NCI-H2029 treated with DMSO at 0.1 percent for 48 hours (cell line): Measurements from ENCODE around the gene MKNK1.

Experiments
- DNase-seq: peaks from one replicate; lab custom pipeline; 2025; lab: John Stamatoyannopoulos, UW

The MKNK1 gene

DNA sequence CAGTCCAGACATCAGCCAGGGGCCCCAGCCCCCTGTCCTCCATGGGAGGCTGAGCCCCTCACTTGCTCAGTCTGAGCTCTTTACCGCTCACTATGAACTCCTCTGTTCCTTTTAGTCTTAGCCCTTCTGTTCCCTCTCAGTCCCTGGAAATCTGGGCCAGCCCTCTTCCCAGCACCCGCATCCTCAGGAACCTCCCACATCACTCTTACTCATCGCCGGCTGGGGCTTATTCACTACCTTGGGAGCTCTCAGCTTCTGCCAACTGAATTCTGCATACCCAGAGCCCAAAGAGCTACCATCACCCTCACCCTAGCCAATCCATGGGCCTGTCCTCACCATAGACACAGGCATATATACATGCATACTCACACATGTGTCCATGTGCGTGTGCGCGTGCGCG, 64.1 kb downstream of the MKNK1 start:
- DNase-seq: no peak

DNA sequence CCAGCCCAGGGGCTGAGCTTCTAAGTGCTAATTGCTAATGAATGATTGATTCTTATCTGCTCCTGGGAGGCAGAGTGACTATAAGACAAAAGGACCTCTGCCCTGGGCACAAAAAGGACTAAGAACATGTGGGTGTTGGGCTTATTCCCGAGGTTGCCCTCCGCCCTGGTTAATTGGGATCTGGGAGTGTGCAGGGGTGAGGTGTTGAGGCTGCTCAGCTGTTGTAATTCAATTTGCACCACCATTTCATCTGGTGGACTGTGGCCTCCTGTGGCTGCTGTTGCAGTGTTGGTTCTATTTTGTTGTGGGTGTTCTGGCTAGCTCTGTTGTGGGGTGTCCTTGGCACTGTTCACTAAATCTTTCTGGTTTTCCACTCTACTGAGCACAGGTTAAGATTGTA, 65.9 kb downstream of the MKNK1 start:
- DNase-seq: no peak

DNA sequence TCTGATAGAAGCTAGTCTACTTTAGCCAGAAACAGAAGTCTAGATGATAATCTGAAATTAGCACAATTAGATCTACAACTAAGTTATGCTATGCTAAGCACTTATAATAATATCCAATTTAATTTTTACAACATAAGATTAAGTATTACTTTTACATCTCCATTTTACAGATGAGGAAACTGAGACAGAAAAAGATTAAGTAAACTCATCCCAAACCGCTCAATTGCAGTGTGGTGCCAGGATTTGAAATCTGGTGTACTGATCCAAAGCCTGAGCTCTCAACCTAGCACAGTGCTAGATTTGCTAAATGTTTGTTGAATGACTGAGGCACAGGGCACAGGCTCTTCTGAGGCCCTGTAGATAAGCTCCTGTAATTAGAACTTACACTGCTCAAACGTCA, 66.4 kb downstream of the MKNK1 start:
- DNase-seq: no peak

DNA sequence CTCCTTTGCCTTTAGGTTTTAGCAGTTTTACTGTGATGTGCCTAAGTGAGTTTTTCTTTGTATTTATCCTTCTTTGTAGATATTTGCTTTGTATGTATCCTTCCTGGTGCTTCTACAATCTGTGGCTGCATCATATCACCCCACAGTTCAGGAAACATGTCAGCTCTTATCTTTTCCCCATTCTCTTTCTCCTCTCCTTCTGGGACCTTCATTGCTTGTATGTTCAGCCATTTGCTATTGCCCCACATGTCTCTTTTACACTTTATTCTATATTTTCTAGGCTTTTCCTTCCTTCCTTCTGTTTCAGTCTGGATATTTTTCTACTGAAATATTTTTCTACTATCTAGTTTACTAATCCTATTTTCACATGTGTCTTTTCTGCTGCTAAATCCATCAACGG, 67.5 kb downstream of the MKNK1 start:
- DNase-seq: no peak

DNA sequence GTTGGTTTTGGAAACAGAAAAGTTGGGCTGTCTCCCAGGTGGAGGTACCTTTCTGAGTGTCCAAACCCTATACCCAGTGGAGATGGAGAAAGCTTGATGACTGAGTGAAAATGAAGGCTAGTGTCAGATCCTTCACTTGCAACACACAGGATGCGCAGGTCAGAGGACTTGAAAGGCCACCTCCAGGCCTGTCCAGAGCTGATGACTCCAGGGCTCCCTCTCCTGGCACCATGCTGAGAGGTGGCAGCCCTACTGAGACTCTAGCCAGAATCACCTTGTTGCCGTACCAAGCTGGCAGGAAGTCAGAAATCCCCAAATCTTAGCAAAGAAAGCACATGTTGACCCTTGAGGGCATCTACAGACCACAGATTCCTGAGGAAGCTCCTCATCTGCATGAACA, 69.0 kb downstream of the MKNK1 start:
- no peak for DNase-seq

DNA sequence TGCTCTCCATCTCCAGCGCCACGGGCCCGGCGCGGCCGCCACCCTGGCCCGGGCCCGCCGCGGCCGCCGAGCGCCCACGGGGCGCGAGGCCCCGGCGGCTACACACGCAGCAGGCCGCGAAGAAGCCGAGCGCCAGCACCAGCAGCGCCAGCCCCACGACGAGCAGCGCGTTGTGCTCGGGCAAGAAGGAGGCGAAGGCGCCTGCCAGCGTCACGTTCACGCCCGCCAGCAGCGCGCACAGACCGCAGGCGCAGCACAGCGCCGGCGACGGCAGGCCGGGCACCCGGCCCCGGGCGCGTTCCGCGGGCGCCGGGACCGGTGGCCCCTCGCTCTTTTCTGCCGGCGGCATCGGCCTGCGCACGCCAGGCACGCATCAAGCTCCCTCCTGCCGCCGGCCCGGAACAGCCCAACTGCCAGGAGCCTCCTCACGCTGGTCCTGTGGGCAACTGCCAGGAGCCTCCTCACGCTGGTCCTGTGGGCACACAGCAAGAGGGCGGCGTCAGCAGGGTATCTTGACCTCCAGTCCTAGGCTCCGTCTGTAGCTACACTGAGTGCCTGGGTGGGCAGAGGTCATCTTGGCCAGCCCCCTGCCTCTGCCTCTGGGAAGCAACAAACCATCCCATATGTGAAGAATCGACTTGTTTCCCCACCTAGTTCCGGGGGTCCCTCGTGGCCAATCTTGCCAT, 70.7 kb downstream of the MKNK1 start:
- no peak for DNase-seq

DNA sequence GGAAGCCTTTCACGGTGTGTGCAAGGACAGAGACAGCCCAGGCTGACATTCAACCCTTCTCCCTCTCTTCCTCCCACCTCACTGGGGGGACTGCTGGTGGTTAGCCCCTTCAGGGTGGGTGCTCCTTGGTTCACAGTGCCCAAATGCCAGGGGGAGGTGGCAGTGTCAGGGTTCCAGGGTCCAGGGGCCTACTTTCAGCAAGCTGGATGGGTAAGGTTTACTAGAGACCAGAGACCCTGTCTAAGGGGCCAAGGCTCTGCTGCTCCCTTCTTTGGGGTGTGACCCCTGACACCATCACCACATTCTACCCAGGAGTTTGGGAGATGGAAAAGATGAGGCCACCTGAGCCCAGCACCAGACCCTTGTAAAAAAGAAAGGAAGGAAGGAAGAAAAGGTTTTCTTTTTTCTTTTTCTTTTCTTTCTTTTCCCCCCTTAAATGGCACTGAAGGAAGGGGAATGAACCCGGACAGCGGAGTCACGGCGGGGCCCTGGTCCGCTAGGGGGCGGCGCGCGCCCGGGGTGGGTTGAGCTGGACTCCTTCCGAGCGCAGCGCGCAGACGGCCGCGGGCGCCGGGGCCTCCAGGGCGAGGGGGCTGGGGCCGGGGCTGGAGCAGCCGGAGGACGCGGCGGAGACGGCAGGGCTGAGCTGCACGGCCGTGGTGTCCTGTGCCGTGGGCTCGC, 71.4 kb downstream of the MKNK1 start:
- no peak for DNase-seq

DNA sequence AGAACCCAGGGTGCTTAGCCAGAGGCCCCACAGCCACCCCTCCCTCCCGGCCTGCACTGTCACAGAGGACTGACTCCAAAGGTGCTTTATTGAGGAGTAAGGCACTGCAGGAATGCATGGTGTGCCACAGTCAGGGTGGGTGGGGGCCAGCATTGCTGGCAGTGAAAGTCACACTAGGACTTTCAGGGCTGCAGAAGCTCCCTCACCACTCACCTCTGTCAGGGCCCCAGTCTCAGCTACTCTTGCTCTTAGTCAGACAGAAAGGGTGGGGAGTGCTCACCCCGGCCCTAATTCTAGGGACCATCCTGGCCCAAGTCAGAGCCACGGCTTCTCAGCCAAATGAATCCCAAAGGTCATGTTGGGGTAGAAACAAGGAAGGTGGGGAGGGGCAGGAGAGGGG, 72.0 kb downstream of the MKNK1 start:
- DNase-seq: no peak

DNA sequence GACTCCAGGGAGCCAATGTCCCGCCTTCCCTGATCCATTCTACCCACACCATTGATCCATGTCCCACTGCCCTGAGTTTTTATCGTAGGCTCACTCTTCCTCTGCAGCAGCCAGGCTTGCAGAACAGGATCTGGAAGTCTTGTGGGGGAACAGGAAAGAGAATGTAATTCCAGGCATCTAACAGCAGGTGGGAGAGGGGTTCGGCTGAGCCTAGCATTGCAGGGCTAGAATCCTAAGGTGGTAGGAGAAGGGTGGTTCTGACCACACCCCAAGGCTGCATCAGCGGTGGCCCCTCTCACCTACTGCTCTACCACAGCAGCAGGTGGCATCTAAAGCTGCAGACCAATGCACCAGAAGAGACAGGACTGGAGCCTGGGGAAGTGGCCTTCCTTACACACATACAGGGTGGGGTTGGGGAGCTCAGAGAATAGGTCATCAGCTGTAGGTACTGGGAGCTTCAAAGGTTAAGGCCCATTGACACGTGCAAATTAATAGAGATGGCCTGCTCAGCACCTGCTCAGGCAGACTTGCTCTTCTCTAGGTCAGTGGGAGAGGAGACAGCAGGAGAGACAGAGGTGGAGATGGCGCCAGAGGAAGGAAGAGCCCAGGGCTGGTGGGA, 73.2 kb downstream of the MKNK1 start:
- DNase-seq: no peak

DNA sequence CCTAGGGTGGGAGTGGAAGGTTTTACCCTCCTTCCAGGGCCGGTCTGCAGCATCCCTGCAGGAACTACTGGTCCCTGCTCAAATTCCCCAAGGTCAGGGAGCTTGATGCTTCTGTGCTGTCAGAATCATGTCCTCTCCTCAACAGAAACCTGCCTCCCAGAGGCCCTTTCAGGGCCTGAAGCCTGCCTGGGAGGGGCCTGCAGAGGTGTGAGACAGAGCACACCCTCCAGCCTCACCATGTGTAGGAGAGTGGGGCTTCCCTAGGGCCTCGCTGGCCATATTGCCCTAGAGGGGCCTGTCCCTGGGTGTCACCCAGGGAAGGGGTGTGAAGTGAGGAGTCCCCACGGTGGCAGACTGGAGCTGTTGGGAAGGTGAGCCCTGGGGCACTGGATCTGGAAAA, 73.8 kb downstream of the MKNK1 start:
- no peak for DNase-seq

DNA sequence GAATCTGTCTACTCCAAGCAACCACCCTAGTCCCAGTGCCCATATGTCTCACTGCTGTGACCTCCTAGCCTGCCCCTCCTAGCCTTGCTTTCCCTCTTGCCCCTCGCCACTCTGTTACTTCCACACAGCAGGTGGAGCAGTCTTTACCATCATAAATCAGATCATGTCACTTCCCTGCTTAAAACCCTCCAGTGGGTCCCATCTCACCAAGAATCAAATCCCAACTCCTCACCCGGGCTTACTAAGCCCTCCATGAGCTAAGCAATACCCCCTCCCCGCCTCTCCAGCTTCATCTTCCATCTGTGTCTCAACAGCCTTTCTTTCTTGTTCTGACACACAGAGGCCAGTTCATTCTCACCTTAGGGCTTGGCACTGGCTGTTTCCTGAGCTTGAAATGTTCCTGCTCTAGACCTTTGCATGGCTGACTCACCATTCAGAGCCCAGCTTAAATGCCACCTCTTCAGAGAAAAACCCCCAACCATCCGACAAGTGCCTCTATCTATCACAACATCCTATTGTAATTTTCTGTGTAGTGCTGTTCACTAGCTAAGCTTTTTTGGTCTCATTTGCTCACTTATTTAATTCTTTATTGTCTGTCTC, 74.9 kb downstream of the MKNK1 start:
- no peak for DNase-seq

DNA sequence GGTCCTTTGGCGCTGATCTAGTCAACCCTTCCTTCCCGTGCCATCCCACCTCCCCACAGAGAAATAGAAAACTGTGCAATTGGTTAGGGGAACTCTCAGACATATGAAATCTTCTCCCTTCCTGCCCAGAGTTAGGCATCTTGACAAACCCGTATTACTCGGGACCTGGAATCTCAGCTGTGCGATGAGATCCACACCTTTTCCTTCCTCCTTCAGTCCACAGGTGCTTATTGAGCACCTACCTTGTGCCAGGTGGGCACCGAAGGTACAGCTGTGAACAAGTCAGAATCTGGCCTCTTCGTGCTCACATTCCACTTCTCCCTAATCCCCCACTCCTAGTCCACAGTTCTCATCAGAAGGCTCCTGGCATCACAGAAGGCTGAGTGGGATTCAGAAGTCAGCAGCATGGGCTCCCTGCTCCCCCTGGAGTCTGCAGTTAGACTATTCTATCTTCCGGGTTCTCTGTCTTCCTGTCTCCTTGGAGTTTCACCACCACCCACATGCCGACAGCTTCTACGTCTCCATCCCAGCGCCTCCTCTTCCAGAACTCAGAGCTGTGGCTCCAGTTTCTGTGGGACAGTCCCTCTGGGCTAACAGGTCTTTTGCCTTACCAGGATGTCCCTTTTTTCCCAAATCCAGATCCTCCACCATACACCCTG, 75.6 kb downstream of the MKNK1 start:
- no peak for DNase-seq

DNA sequence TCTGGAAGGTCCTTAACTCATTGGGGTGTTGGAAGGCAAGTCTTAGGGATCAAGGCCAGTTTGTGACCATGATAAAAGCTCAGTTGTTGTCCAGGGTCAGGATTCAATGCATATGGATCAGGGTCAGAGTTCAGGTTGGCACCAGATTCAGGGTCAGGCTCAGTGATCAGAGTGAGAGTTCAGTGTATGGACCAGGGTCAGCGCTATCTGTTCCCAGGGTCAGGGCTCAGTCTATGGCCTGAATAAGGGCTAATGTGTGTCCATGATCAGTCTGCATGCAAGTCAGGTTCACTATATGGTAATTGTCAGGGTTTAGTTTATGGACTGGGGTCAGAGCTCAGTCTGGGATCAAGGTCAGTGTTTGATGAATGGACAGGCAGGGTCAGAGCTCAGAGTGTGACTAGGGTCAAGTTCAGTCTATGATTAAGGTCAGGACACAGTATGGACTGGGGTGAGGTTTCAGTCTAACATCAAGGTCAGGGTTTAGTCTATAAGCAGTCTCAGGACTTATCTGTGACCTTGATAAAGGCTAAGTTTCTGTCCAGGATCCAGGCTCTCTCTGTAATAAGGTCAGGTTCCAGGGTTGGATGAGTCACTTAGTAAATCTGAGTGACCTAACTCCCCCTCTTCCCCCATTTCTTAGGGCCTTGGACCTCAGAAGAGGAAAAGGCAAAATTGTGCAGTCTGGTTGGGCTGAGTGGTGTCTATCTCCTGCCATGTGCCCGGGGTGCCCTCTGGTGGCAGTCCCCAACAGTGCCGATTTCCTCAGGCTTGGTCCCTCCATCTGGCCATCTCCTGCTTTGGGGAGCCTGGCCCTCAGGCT, 76.4 kb downstream of the MKNK1 start:
- DNase-seq: peak; percentile 78

DNA sequence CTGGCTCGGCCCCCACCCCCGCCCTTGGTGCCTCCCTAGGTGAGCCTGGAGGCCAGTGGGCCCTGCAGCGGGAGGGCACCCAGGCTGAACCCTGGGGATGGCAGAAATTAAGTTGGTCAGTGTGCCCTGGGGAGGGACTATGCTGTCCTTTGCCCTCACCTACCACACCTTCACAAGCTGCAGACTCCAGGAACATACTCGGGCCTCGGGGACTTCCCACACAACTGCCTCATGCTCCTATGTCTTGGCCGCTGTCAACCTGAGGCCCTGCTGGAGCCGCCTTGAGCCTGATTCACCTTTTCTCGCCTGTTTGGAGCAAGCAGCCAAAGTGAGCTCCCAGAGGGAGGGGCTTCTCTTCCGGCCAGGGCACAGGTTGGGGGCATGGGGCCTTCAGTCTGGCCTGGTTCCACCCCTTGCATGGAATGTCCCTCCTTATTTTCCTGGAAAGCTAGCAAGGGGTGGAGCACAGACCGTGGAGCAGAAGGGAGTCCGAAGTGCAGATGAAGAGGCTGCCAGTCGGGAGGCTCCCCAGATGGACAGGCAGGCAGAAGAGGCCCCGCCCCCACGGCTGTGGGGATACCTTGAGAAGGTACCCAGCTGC, 77.3 kb downstream of the MKNK1 start:
- no peak for DNase-seq

DNA sequence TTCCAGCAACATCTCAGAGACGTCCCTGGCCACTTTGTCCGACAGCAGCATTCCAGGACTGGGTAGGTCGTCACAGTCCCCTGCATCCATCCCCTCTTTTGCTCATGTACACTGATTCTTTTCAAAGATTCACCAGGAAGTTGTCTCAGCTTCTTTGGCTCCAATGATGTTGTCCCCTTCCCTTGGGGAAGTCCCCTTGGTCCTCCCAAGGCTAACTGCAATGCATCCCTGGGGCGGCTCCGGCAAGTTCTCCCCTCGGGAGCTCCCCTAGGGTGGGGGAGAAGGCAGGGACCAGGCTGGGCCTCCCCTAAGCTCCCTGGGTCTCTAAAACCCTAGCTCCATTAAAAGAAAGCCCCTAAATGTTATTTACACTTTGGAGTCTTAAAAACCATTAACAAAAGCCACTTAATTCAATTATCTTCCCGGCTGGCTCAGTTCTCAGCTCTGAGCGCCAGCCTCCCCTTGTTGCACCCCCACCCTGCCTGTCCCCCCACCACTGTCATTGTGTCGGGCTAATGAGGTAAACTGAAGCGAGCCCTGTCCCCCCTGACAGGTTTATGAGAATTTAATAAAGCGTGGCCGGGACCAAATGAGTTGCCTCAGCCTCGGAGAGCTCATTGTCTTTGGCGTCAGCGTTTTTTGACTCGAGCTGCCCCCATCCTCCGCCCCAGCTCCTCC, 77.9 kb downstream of the MKNK1 start:
- no peak for DNase-seq

DNA sequence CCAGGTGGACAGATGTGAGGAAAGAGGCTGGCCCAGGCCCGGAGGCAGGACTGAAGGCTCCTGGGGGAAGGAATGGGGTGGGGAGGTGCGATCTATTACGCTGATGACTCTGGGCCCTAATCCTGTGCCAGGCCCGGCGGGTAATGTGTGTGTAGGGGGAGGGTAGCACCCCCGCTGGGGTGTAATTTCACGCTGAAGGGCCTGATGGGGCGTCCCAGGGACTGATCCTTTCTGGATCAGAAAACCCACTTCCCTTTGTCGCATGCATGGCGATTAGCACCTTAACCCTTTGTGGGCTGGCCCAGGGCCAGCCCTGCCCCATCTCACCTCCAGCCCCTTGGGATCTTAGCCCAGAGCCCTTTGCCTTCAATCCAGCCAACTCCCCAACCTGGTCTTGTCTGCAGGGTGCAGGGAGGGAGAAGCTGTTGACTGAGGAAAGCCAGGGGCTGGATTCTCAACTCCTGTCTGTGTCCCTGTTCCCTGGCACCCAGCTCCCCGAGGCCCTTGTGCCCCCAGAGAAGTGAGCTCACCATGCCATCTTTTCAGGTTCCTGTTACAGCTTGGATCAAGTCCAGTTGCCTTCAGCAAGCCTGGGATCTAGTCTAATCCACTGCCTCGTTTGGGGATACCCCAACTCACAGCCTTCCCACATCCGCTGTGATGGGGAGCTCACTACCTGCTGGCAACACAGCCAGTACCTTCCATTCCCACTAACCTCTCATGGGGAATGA, 78.7 kb downstream of the MKNK1 start:
- no peak for DNase-seq

DNA sequence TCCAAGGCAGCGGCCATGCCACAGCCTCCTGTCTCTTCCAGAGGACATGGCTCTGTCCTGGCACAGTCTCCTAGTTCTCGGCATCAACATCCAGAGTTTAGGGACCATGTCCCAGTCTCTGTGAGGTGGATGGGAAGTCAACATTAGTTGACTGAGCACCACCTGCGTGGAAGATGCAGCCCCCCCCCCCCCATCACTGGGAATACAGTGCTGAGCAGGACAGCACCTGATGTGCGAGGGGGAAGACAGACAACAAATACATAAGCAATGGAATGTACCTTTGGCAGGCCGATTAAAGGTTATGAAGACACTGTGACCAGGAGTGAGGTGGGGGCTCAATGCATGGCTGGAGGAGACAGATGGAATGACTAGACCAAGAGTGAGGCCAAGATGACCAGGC, 79.2 kb downstream of the MKNK1 start:
- DNase-seq: no peak

DNA sequence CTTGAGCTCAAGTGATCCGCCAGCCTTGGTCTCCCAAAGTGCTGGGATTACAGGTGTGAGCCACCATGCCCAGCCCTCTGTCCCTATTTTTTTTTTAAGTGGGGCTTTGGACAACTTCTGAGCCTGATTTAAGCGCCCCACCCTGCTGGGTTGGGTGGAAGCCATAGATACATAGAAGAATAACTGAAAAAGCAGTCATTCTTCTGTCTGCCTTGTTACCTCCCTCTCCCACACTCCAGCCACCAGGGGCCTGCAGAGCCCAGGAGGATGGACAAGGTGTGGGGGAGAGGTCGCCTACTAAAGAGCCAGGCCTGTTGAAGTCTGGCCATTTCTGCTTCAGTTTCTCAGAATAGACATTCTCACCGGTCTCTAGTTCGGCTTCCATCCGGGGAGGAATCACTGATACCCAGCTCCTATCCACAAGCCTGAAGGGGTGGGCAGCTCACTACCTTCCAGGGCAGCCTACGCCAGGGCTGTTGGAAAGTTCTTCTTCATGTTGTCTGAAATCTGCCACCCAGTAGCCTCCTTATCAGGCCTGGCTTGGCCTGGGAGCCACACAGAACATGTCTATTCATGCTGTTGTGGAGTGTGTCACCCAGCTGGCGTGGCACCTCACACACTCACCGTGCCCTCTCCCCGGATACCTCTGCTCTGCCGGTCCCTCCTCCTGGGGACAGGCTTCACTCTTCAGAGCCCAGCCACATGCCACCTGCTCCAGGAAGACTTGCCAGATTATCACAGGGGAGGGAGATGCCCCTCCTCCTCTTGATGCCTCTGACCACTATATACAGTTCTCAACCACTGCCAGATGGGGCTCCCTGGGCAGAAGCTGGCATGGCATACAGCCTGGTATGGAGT, 80.3 kb downstream of the MKNK1 start:
- peak; percentile 64 for DNase-seq

DNA sequence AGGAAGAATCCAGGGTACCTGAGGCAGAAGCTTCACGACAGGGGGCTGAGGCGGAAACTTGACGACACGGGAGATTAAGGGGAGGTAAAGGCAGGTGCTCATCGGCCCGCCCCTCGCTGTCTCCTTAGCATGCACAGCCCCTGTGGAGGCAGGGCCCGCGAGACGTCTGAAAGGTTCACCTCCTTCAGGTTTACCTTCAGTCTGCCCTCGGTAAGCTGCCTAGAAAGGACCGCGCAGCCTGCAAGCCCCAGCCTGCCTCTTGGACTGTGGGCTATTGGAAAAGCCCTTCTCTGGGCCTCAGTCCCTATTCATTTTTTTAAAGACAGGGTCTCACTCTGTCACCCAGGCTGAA, 81.1 kb downstream of the MKNK1 start:
- no peak for DNase-seq
